HG03520 (cell line): ENCODE data around the gene PFDN4.
"Not testable (repeated sequence)": the region's sequence is repeated elsewhere in the genome, so short reads cannot be mapped to it uniquely, and the experiment has no call there.

Experiments
- ATAC-seq: cut with Tn5 transposase; IDR thresholded peaks from one replicate; pipeline ENCODE4 v1.9.1; 2021; ENCODE audit warnings: mild to moderate bottlenecking, moderate library complexity; ENCODE audit not compliant: unreplicated experiment

PFDN4 gene

DNA sequence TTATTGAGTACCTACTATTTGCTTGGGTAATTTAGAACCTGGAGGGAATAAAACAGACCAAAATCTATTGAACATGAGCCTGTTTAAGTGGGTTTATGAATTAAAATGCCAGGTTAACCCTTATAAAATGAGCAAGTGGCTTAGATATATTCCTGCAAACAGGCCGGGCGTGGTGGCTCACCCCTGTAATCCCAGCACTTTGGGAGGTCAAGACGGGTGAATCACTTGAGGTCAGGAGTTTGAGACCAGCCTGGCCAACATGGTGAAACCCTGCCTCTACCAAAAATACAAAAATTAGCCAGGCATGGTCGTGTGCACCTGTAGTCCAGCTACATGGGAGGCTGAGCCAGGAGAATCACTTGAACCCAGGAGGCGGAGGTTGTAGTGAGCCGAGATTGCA is 57.9 kb downstream of the PFDN4 start:
- not testable (repeated sequence) for ATAC-seq

DNA sequence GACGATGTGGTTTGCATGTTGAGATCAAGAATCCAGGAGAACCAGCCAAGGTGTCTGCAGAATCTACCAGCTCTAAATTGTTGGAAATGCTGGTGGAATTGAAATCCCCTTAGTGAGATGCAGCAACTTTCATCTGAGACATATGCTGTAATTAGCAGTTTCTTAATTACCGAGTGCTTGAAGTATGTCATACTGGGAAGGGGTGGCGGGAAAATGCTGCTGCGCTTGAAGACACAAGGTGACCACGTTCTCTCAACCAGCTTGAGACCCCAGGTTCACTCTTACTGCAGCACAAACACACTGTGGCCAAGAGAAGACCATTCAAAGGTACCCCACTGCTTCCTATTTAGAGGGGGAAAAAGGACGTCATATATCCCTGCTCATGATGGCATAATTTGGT is 59.0 kb downstream of the PFDN4 start:
- ATAC-seq = no peak

DNA sequence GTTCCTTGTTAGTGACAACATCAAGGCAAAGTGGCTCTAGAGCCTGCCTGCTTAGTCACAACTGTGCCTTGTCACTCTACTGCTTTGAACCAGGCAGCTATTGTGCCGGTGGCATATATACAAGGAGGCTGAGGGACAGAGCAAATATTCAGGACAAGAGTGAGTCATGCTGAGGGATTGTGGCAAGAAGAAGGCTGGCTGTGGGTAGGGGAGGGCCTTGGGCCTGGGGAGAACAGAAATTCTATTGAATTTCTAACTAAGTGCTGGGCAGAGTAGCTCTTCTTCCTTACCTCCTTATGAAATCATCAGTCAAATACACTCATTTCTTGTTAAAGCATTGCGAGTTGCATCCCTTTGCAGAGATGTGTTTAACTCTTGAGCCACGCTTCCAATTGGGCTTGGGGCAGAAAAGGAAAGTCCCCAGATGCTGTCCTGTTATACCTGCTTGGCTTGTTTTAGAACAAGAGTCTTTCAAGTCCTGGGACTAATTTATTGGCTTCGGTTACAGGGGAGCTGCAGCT is 59.7 kb downstream of the PFDN4 start:
- no peak for ATAC-seq

GRCh38 chr20:54268941-54269340 is 61.1 kb downstream of the PFDN4 start:
- ATAC-seq = no peak
